AG09319 (cell line): ENCODE results near the gene ZMIZ1.

Experiments used
- DNase-seq: peaks from one replicate; pipeline ENCODE4 v3.0.0-alpha.2; 2010; ENCODE audit warnings: low read depth; ENCODE audit errors: extremely low read depth
- TF ChIP-seq, protein P1 (sequence below): IDR thresholded peaks from 2 replicates; pipeline ENCODE4 v1.5.1; 2011; ENCODE audit warnings: low read depth, mild to moderate bottlenecking, inconsistent platforms, low read length, moderate library complexity

Gene ZMIZ1

DNA sequence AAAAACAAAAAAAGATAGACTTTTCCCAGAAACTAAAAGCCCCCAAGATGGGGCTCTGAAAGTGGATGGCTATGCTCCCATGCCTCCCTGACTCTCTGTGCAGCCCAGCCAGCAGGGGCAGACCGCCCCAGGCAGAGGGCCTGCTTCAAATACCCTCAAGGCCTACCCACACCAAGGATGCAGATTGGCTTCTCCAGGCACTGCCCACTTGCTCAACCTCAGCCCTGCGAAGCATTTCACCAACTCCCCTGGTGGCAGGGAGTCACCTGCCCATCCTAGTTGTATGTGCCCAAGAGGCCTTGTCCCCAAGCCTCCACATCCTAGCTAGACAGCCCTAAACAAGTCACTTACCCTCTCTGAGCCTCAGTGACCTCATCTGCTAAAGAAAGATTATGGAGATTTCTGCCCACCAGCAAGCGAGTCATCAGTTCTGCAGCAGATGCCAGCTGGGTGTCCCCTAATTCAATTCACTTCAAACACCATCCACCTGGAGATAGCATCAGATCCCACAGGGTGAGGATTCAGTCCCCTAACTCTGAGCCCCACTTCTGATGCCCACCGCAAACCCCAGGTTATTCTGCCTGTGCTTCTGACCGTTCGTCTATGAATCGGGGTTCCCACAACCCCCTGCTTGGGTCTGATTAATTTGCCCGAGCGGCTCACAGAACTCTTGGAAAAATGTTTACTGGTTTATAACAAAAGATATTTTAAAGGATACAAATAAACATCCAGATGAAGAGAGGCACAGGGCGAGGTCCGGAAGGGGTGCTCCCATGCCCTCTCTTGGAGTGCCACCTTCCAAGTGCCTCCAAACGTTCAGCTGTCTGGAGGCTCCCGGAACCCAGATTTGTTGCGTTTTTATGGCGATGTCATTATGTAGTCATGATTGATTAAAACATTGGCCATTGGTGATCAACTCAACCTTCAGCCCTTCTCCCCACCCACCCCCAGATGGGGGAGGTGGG, 18.6 kb upstream of the ZMIZ1 start:
- TF ChIP-seq, protein P1, sequence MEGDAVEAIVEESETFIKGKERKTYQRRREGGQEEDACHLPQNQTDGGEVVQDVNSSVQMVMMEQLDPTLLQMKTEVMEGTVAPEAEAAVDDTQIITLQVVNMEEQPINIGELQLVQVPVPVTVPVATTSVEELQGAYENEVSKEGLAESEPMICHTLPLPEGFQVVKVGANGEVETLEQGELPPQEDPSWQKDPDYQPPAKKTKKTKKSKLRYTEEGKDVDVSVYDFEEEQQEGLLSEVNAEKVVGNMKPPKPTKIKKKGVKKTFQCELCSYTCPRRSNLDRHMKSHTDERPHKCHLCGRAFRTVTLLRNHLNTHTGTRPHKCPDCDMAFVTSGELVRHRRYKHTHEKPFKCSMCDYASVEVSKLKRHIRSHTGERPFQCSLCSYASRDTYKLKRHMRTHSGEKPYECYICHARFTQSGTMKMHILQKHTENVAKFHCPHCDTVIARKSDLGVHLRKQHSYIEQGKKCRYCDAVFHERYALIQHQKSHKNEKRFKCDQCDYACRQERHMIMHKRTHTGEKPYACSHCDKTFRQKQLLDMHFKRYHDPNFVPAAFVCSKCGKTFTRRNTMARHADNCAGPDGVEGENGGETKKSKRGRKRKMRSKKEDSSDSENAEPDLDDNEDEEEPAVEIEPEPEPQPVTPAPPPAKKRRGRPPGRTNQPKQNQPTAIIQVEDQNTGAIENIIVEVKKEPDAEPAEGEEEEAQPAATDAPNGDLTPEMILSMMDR: no peak
- DNase-seq: no peak

DNA sequence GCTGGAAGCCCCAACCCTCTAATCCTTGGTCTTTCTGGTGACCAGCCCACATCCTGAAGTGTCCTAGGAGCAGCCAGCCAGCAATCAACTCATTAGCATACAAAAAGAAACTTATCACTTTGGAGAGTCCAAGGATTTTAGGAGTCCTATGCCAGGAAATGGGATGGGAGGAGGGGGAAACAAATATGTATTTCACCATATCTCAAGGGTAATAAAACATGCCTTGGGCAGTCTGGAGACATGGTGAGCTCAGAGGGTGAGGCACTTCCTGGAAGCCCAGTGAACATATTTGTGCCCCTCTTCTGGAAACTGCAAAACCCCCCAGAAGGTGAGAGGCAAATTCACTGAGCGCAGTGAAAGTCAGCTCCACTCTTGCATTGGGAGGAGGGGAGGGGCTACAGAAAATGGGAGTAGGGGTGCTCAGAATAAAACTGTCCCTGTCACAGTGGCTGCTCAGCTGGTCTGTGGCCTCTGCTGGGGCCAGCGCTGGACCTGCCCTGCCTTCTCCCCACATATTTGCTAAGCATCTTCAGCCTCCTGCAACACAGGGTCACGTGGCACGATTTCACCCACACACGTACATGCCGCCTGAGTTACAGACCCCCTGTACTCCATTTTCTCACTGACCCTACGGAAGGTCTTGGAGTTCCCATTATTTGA, 17.7 kb upstream of the ZMIZ1 start:
- TF ChIP-seq, protein P1: no peak
- DNase-seq: no peak

DNA sequence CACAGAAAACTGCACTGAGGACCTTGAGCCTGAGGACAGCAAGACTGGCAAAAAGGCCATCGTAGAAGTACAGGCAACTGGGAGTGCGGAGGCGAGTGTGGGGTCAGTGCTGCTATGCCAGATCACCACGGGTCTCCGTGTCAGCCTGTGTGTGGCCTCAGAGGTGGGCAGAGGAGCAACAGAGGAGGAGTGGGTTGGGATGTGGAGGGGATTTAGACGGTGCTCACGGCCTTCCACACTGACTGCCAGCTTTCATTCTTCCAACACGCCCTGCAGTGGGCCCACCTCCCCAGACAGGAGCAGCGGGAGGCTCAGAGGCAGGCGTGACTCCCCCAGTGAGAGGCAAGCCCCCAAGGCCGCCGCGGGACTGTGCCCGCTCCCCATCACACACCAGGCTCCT, 17.0 kb upstream of the ZMIZ1 start:
- DNase-seq: no peak
- TF ChIP-seq, protein P1: no peak

DNA sequence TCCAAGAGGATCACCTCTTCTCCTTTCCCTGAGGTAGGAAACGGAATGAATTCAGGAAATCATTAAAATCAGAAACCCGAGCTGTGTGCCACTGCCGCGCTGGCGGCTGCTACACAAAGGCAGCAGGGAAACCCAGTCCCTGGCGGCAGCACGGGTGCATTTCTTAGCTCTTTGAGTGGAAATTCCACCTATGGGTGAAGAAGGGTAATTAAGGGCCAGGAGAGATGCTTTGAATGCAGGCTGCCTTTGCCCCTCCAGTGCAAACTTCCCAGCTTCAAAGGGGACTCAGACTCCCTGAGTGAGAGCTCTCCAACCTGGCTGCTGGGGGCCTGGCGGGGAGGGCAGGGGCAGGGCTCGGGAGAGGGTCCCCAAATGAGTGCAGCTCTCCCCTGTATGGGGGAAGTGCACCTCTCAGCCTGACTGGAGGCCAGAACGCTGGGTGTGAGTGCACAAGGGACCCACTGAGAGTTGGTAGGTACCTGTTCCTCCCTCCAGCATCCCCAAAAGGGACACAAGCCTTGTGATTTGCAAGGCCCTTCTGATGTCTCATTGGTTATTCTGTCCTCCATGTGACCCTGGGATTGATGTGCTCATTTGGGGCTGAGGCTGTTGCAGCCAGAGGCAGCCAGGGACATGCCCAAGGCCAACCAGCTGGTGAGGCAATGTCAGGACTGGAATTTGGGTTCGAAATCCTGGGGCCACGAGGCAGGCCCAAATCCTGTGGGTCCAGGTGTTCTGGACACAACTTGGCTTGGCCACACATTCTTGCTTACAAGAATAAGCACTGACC, 16.3 kb upstream of the ZMIZ1 start:
- TF ChIP-seq, protein P1: no peak
- no peak for DNase-seq

DNA sequence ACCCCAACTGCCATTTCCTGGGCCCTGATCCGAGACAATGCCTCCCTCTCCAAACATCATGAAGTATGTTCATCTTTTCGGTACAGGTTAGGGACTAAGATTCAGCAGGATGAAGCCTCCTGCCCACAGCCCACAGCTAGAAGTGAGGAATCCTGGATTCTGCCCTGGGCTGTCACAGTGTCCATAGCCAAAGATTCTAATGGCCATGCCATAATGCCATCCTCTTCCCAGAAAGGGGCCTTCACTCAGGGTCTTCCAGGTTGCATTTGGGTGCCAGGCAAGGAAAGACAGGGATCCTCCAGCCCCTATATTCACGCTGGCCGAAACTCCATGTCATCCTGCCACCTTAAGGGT, 15.7 kb upstream of the ZMIZ1 start:
- TF ChIP-seq, protein P1: no peak
- DNase-seq: no peak

DNA sequence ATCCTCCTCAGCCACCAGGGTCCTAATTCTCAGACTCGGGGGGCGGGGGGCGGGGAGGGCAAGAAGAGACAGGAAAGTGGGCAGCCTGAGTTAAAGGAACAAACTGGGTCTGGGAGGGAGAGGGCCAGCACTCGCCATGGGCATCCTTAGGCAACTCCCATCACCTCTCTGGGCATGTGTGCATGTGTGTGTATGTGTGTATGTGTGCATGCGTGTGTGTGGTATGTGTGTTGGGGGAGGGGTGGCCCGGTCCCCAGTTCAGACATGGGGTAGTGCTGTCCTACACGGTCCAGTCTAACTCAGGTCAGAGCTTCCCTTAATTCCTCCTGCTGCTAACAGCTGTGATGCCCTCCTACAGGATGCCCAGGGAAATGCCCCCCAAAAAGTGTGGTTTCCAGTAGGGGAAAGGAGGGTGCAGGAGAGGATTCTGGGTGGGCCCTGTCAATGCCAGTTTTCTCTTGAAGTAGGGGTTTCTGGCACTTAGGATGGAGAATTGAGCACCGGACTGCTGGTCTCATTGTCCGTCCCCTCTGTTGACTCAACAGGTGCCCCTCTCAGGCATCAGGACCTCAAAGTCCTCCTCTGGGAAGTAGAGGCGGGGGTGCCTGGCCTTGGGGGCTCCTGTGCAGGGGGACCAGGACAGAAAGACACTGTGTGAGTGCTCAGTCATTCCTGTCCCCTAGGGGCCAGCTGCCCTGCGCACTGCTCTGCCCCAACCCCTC, 15.1 kb upstream of the ZMIZ1 start:
- no peak for DNase-seq
- TF ChIP-seq, protein P1: no peak
